T-helper 2 cell treated with Interferon-gamma antibody and Interleukin-4, amounts not matched to agents 5 μg/mL and 100 μg/mL, for 36 hours (primary cell): ENCODE data around the gene ZEB2.

ENCODE experiments used
- DNase-seq: peaks from one replicate; pipeline ENCODE4 v3.0.0; 2021; ENCODE audit warnings: low spot score
- H3K27ac Mint-ChIP-seq: one replicate; pipeline ENCODE4 v1.8.0; 2021; ENCODE audit warnings: mild to moderate bottlenecking, mixed read lengths
- H3K27me3 Mint-ChIP-seq: one replicate; pipeline ENCODE4 v1.8.0; 2021; ENCODE audit warnings: low read depth, mixed read lengths
- H3K36me3 Mint-ChIP-seq: one replicate; pipeline ENCODE4 v1.8.0; 2021; ENCODE audit warnings: low read depth, mixed read lengths
- H3K4me1 Mint-ChIP-seq: one replicate; pipeline ENCODE4 v1.8.0; 2021; ENCODE audit warnings: low read depth, mixed read lengths
- H3K4me3 Mint-ChIP-seq: one replicate; pipeline ENCODE4 v1.8.0; 2022; ENCODE audit warnings: mild to moderate bottlenecking, moderate library complexity, mixed read lengths
- H3K9me3 Mint-ChIP-seq: one replicate; pipeline ENCODE4 v1.8.0; 2021; ENCODE audit warnings: mixed read lengths

Gene ZEB2

DNA sequence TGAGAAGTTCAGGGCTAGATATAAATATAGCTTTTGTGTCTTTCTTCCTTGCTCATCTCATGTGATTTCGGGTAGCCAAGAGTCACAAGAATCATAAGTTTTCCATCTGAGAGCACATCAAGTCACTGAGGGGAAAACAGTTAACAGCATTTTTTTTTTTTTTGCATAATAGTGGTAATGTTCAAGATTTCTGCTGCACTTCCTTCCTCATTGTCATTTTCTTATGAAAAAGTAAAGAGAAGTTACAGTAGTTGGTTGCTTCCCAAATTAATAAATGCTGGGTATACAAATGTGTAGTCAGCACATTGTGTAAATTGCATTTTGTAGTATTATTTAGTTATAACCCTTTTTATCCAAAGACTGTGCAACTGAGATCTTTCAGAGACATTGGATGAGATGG is 93.6 kb downstream of the ZEB2 start:
- no peak overlapping the region for H3K4me3 Mint-ChIP-seq
- H3K27me3 Mint-ChIP-seq: peaks cover 7% of the 10 kb centered on the region
- peaks cover 4% of the 10 kb centered on the region for H3K4me1 Mint-ChIP-seq
- H3K36me3 Mint-ChIP-seq: peaks cover 14% of the 10 kb centered on the region
- peaks cover 3% of the 10 kb centered on the region for H3K9me3 Mint-ChIP-seq
- DNase-seq: no peak
- no peak overlapping the region for H3K27ac Mint-ChIP-seq

DNA sequence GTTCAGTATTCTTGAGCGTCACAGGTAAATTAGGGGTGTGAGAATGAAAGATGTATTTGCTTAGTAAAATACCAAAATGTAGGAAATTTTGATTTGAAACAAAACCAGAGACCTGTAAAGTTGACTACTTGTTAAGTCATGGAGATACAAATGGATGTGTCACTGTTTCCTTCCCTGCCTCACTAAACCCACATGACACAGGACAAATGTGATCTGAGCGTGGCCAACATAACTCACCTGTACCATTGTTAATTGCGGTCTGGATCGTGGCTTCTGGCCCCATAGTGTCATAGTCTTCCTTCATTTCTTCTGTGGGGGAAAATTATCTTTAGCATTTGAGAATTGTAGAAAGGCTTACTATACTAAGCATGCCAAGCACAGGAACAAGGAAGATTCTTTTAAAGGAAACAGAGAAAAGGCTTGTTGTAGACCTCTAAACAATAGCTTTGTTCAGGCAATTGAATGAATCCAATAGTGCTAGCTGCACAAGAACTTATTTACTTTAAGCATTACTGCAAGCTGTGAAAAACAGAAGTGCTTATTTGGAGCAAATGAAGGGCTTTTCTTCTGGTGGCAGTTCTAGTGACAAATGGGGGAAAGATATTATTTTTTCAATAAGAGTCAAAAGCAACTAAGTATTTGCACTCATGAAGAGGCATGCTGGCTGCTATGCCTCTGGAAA is 95.2 kb downstream of the ZEB2 start:
- H3K36me3 Mint-ChIP-seq: peaks cover 17% of the 10 kb centered on the region
- H3K27me3 Mint-ChIP-seq: peaks cover 7% of the 10 kb centered on the region
- peak; percentile 21 for DNase-seq
- no peak overlapping the region for H3K27ac Mint-ChIP-seq
- H3K9me3 Mint-ChIP-seq: peaks cover 3% of the 10 kb centered on the region
- peaks cover 4% of the 10 kb centered on the region for H3K4me1 Mint-ChIP-seq
- no peak overlapping the region for H3K4me3 Mint-ChIP-seq

DNA sequence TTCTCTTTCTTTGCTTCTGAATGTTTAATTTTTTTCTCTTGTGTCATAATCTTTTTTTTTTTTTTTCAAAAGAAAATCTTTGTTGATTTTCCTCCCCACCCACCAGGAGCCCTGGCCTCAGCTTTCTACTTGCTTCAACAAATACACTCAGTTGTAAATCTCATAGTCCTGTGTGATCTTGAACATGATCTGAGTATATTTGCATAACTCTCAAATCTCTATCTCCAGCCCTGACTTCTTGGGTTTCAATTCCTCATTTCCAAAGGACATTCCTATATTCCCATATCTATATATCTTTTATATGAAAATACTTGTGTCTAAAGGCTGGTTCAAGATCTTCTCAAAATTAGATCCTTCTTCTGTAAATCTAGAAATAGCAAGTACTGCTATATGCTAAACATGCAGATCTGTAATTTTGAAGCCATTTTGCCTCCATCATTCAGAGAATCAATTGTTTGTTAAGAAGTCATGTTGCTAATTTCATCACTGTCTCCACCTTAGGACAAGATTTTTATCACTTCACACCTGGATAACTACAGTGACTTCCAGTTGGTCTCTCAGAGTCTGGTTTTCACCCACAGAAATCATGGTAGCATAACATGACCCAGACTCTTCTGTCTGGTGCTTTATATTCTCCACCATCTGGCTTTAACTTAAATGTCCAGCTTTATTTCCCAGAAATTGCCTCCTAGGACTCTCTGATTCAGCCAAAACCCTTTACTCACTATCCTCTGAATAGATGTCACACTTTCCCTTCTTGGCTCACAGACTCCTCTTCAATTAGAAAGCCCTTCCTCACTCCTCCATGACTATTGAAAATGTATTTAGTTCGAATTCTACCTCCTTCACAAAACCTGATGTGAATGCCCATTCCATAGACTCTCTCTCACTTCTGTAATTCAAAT is 98.1 kb downstream of the ZEB2 start:
- H3K36me3 Mint-ChIP-seq: peaks cover 19% of the 10 kb centered on the region
- peaks cover 3% of the 10 kb centered on the region for H3K27me3 Mint-ChIP-seq
- no peak overlapping the region for H3K27ac Mint-ChIP-seq
- no peak for DNase-seq
- H3K9me3 Mint-ChIP-seq: peaks cover 3% of the 10 kb centered on the region
- no peak overlapping the region for H3K4me3 Mint-ChIP-seq
- peaks cover 4% of the 10 kb centered on the region for H3K4me1 Mint-ChIP-seq

DNA sequence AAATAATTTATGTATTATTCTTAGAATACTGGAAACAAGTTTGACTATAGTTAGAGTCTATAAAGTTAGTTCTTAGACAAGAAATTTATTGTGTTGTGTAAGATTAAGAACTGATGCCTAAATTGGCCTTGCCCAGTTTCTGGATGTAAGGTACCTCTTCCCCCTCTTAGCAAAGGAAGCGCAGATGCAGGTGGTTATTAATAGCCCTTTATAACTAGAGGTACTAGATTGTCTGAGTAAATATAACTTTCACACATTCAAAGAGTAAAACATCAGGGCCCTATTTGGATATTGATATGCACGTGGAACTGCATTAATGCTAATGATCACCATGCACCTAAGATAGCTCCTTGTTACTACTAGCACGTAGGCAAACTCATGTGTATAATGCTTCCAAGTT is 100.7 kb downstream of the ZEB2 start:
- Mint-ChIP-seq H3K27ac (no peak overlapping the region), H3K9me3 (peaks cover 3% of the 10 kb centered on the region), H3K27me3 (no peaks in the 10 kb centered on the region), H3K36me3 (peaks cover 18% of the 10 kb centered on the region), H3K4me1 (peaks cover 9% of the 10 kb centered on the region), H3K4me3 (no peak overlapping the region)
- no peak for DNase-seq

DNA sequence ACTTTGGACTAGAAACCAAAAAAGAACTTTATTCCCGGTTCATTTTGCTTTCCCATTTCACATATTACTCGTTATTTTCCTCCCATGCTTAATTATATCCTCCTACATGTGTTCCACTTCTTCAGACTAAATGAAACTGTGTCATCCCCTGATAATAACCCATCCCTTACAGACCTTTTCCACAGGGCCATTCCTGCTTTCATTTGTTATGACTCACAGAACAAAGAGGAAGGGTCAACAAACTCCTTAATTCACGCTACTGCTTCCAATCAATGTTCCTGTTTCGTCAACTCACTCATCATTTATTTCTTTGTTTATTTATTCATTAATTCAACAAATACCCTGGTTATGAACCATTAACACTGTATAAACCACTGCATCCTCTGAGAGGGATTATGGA is 104.5 kb downstream of the ZEB2 start:
- peaks cover 10% of the 10 kb centered on the region for H3K4me1 Mint-ChIP-seq
- H3K27ac Mint-ChIP-seq: no peak overlapping the region
- H3K9me3 Mint-ChIP-seq: no peaks in the 10 kb centered on the region
- no peak overlapping the region for H3K4me3 Mint-ChIP-seq
- H3K27me3 Mint-ChIP-seq: no peaks in the 10 kb centered on the region
- H3K36me3 Mint-ChIP-seq: peaks cover 10% of the 10 kb centered on the region
- no peak for DNase-seq

DNA sequence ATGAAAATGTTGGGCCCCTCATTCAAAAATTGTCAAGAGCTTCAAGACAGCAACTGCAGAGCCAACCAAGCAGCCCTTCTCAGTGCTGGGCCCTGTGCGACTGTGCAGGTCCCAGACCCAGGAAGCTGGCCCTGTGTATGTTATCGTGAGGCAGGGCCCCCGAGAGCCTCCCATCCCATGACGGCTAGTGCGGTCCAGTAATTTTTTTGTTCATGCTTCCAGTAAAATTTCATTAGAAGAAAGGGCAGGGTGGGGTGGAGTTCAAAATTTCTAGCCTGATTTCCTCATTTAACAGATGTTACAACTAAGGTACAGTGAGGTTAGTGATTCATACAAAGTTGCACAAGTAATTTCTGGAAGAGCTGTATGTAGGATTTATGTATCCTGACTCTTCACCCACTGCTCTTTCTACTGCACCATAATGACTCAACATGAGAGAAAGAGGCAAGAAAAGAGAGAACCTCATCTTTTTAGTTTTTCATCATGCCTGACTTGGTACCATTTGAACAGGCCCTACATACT is 105.5 kb downstream of the ZEB2 start:
- Mint-ChIP-seq H3K4me1 (peaks cover 10% of the 10 kb centered on the region), H3K36me3 (peaks cover 10% of the 10 kb centered on the region), H3K4me3 (no peak overlapping the region), H3K9me3 (no peaks in the 10 kb centered on the region), H3K27me3 (no peaks in the 10 kb centered on the region), H3K27ac (no peak overlapping the region)
- peak; percentile 17 for DNase-seq

DNA sequence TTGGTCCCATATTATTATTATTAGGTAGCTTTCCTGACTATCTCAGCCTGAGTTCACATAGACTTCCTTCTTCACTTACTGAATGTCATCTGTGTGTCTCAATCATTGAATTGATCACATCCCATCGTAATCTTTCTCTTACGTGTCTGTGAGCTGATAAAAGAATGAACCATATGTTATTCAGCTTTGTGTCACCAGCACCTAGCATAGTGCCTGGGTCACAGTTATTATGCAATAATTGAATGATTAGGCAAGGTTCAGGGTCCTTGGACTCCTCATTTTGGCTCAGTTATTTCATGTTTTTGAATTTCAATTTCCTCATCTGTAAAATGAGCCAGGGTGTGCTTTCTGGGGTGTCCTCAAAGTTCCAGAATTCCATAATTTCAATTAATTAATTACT is 107.2 kb downstream of the ZEB2 start:
- Mint-ChIP-seq H3K36me3 (peaks cover 10% of the 10 kb centered on the region), H3K9me3 (no peaks in the 10 kb centered on the region), H3K27me3 (no peaks in the 10 kb centered on the region), H3K4me1 (peaks cover 10% of the 10 kb centered on the region), H3K27ac (no peak overlapping the region), H3K4me3 (no peak overlapping the region)
- no peak for DNase-seq

DNA sequence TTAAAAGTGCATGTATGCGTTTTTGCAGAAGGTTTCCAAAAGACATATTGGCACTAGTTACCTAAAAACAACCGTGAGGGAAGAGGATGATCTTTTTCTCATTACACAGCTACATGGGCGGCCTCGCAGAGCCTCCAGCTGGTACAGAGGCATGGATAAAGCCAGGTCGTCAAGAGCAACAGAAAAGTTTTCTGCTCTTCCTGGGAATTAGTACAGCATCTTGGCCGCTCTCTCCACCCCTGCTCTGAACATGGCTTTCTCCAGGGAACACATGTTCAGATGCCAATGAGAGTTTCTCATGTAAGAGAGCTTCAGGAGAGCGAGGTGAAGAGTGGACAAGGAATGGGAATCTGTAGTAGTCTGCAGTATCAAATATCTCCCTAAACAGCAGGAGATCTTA is 108.4 kb downstream of the ZEB2 start:
- Mint-ChIP-seq H3K27ac (no peak overlapping the region), H3K9me3 (no peaks in the 10 kb centered on the region), H3K4me1 (peaks cover 10% of the 10 kb centered on the region), H3K27me3 (no peaks in the 10 kb centered on the region), H3K4me3 (no peak overlapping the region), H3K36me3 (peaks cover 3% of the 10 kb centered on the region)
- DNase-seq: no peak

DNA sequence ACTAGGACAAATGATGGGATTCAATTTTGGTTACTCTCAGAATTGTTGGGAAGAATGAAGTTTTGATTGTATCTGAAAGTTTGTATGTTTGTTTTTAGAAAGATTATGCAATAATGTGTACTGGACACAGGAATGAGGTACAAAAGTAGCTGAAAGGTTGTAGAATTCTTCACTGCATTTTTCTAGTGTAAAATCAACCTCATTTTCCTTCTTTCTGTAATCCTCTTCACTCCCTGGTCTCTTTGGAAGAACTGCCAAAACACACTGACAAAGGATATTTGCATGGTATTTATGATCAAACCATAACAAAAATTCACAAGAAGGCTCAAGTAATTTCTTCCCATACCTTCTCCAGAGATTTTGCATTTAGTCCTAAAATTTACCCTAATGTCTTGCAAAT is 110.7 kb downstream of the ZEB2 start:
- H3K36me3 Mint-ChIP-seq: no peaks in the 10 kb centered on the region
- H3K4me1 Mint-ChIP-seq: peaks cover 5% of the 10 kb centered on the region
- H3K9me3 Mint-ChIP-seq: no peaks in the 10 kb centered on the region
- no peak overlapping the region for H3K27ac Mint-ChIP-seq
- H3K27me3 Mint-ChIP-seq: no peaks in the 10 kb centered on the region
- DNase-seq: no peak
- no peak overlapping the region for H3K4me3 Mint-ChIP-seq

DNA sequence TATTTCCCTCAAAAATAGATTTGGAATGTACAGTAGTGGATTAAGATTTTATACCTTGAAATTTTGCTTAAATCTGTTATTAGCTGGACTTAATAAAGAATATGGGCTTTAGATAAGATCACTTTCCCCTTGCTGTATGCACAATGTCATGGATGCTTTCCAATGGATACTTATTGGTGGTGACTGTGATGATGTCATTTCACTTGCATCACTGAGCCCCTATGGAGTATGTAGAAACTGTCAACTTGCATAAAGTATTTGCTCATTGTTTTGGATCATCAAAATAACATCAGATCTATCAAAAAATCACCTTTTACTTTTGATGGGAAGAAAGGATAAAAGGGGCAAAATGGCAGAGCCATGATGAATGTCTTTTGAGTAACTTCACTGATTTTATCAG is 112.7 kb downstream of the ZEB2 start:
- Mint-ChIP-seq H3K4me1 (peaks cover 4% of the 10 kb centered on the region), H3K9me3 (no peaks in the 10 kb centered on the region), H3K27ac (no peak overlapping the region), H3K4me3 (no peak overlapping the region), H3K36me3 (peaks cover 6% of the 10 kb centered on the region), H3K27me3 (no peaks in the 10 kb centered on the region)
- DNase-seq: no peak

DNA sequence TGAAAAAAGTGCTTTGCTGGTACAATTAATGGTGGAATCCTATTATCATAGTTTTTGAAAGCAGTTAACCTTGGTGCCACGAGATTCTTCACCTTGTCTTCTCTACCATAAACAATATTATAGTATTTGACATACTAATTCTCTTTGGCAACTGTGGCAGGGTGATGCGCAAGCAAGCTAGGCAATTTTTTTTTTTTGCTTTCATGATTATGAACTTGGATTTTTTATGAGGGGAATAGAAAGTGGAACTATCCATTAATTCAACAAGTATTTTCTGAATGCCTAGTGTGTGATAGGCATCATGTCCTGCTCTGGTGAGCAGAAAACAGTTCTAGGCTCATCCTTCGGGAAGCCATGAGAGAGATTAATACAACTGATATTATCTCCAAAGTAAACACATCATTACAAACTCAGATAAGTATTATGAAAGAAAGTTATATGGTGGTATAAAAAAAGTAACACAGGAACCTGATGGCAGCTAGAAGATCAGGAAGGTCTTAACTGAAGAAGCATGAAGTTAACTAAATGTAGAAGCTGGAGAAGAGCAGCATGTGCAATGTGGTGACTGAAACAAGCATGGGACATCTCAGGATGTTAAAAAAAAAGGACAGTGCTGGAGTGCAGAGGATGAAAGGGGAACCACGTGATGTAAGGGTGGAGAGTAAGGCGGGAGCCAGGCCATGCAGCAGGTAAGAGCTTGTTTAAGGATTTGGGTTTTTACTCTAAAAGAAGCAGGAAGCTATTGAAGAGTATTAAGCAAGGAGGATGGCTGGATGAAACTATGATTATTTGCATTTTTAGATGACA is 113.7 kb downstream of the ZEB2 start:
- H3K4me1 Mint-ChIP-seq: peaks cover 4% of the 10 kb centered on the region
- no peak for DNase-seq
- no peaks in the 10 kb centered on the region for H3K9me3 Mint-ChIP-seq
- peaks cover 6% of the 10 kb centered on the region for H3K36me3 Mint-ChIP-seq
- H3K4me3 Mint-ChIP-seq: no peak overlapping the region
- no peaks in the 10 kb centered on the region for H3K27me3 Mint-ChIP-seq
- no peak overlapping the region for H3K27ac Mint-ChIP-seq

DNA sequence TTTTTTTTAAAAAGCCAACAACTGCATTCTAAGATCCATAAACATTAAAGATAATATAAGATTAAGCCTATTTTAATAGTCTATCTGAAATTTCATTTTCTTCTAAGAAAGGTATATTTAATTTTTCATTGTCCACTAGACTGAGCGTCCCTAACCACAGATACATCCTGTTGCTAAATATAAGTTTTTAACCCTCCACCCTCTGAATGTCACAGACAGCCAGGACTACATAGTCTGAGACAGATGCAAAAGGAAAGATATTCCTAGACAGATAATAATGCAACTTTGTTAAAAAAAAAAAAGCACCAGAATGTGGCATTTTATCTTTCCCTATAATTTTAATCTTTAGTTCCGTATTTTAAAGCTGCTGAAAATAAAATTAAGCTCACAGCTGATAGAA is 114.6 kb downstream of the ZEB2 start:
- H3K4me3 Mint-ChIP-seq: no peak overlapping the region

DNA sequence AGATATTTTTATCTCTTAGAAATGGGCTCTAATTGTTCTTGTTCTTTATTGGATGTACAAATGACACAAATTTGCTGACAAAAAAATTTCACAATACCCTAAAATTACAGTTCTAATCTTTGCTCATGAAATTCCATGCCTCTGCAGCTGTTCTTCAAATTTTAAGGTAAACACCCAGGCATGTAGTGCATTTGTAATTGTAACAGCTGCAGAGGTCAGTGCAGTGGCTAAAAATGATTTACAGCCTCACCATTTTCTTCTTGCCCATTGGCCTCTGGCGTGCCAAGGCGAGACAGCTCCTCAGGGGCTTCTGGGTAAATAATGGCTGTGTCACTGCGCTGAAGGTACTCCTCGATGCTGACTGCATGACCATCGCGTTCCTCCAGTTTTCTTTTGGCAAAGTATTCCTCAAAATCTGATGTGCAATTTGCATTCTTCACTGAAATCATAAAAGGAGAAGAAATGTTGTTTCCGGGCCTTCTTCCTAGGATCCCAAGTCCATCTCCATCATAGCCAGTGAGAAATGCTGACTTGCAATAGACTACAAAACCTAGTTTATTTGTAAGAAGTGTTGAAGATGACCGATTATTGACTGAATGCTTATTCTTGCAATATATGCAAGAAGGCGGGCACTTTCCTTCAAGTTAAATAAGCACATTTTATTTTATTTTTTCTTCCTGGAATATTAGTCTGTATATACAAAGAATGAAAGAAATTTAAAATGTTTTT is 115.2 kb downstream of the ZEB2 start:
- no peaks in the 10 kb centered on the region for H3K9me3 Mint-ChIP-seq
- H3K36me3 Mint-ChIP-seq: peaks cover 12% of the 10 kb centered on the region
- no peak overlapping the region for H3K4me3 Mint-ChIP-seq
- DNase-seq: no peak
- peaks cover 4% of the 10 kb centered on the region for H3K4me1 Mint-ChIP-seq
- no peaks in the 10 kb centered on the region for H3K27me3 Mint-ChIP-seq
- no peak overlapping the region for H3K27ac Mint-ChIP-seq

More for the DNA sequence above, 114.6 kb downstream of the ZEB2 start:
- no peak for DNase-seq
- H3K9me3 Mint-ChIP-seq: no peaks in the 10 kb centered on the region
- H3K27ac Mint-ChIP-seq: no peak overlapping the region
- no peaks in the 10 kb centered on the region for H3K27me3 Mint-ChIP-seq
- H3K4me1 Mint-ChIP-seq: peaks cover 4% of the 10 kb centered on the region
- H3K36me3 Mint-ChIP-seq: peaks cover 6% of the 10 kb centered on the region
